ENCODE data around the gene AKT2.

GRCh38 chr19:40331052-40331451, 45.9 kb upstream of the AKT2 start:
- TF ChIP-seq, protein P1, sequence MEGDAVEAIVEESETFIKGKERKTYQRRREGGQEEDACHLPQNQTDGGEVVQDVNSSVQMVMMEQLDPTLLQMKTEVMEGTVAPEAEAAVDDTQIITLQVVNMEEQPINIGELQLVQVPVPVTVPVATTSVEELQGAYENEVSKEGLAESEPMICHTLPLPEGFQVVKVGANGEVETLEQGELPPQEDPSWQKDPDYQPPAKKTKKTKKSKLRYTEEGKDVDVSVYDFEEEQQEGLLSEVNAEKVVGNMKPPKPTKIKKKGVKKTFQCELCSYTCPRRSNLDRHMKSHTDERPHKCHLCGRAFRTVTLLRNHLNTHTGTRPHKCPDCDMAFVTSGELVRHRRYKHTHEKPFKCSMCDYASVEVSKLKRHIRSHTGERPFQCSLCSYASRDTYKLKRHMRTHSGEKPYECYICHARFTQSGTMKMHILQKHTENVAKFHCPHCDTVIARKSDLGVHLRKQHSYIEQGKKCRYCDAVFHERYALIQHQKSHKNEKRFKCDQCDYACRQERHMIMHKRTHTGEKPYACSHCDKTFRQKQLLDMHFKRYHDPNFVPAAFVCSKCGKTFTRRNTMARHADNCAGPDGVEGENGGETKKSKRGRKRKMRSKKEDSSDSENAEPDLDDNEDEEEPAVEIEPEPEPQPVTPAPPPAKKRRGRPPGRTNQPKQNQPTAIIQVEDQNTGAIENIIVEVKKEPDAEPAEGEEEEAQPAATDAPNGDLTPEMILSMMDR (IDR thresholded peaks at IDR 0.05), result no peak
- TF ChIP-seq POLR2A (IDR thresholded peaks at IDR 0.05), result no peak

All from ovary (tissue), 3 donors.